ENCODE data around the gene SERGEF. TPM values are rescaled to one million over a fixed set of nuclear protein-coding genes. Genes with fewer than 3 reads are reported as not detected.

SERGEF gene
- polyA plus RNA-seq, 1 experiment, result 18.1 TPM

DNA sequence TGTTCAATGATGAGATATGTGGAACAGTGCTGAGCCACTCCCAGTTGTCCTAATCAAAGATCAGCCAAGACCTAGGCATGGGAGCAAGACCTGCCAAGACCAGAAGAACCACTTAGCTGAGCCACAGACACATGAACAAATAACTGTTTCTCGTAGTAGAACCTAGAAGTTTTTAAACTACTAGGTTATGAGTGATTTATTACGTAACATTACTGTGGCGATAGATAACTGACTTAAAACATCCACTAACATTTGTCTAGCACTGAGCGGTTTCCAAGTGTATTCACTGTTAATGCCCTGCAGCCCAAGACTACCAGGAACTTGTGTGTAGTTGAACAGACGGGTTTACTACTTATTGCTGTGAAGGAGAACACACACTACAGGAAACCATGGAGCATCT, 120.4 kb downstream of the SERGEF start:
- ChIA-PET CTCF (no interaction called here), POLR2A (no interaction called here)
- TF ChIP-seq, protein P1, sequence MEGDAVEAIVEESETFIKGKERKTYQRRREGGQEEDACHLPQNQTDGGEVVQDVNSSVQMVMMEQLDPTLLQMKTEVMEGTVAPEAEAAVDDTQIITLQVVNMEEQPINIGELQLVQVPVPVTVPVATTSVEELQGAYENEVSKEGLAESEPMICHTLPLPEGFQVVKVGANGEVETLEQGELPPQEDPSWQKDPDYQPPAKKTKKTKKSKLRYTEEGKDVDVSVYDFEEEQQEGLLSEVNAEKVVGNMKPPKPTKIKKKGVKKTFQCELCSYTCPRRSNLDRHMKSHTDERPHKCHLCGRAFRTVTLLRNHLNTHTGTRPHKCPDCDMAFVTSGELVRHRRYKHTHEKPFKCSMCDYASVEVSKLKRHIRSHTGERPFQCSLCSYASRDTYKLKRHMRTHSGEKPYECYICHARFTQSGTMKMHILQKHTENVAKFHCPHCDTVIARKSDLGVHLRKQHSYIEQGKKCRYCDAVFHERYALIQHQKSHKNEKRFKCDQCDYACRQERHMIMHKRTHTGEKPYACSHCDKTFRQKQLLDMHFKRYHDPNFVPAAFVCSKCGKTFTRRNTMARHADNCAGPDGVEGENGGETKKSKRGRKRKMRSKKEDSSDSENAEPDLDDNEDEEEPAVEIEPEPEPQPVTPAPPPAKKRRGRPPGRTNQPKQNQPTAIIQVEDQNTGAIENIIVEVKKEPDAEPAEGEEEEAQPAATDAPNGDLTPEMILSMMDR (IDR thresholded peaks at IDR 0.05; ENCODE audit: low read depth, low read length), result no peak
- Histone ChIP-seq H3K4me3 (ENCODE audit: low read depth, low read length) (no peak overlapping the region), H3K27ac (ENCODE audit: low read depth, low read length) (no peak overlapping the region), H3K27me3 (ENCODE audit: control insufficient read depth, insufficient read depth, low read length) (no peaks in the 10 kb centered on the region), H3K9me3 (ENCODE audit: control insufficient read depth, insufficient read depth, low read length) (no peaks in the 10 kb centered on the region)
- no peak for DNase-seq (ENCODE audit: low read depth, low spot score)

DNA sequence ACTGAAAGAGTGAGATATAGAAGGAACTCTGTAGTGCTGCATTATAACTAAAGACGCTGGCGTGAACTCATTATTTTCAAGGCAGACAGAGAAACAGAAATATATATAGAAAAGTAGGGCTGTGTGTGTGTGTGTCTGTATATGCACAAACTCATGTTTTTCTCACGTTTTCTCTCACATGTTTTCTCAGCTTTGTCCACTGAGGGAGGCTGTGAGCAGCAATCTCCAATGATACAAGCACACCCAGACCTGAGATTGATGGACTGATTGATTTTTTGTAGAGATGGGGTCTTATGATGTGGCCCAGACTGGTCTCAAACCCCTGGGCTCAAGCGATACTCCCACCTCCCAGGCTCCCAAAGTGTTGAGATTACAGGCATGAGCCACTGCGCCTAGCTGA, 122.5 kb downstream of the SERGEF start:
- TF ChIP-seq, protein P1 (IDR thresholded peaks at IDR 0.05; ENCODE audit: low read depth, low read length), result peak; percentile 40
- no peaks in the 10 kb centered on the region for H3K9me3 ChIP-seq (ENCODE audit: control insufficient read depth, insufficient read depth, low read length)

DNA sequence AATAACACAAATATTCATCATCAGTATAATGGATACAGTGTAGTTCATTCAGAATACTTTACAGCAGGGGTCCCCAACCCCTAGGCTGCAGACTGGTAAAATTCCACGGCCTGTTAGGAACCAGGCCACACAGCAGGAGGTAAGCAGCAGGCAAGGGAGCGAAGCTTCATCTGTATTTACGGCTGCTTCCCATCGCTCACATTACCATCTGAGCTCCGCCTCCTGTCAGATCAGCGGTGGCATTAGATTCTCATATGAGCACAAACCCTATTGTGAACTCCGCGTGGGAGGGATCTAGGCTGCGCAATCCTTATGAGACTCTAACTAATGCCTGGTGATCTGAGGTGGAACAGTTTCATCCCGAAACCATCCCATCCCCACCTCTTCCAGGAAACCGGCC, 125.1 kb downstream of the SERGEF start:
- CTCF ChIA-PET, result no interaction called here
- POLR2A ChIA-PET, result no interaction called here
- no peak for DNase-seq (ENCODE audit: low read depth, low spot score)

More for the DNA sequence above, 122.5 kb downstream of the SERGEF start:
- ChIA-PET CTCF (interaction anchor here (0.6 to 2.7 kb wide), 7 partner anchors 10 to 363 kb away, joined by 3 to 9 read pairs (median 3); no protein-coding TSS in a partner anchor), POLR2A (interaction anchor here (0.6 kb wide), 1 partner anchor 45 kb away, joined by 3 read pairs; no protein-coding TSS in a partner anchor)
- DNase-seq (ENCODE audit: low read depth, low spot score), result no peak
- Histone ChIP-seq H3K27me3 (ENCODE audit: control insufficient read depth, insufficient read depth, low read length) (no peaks in the 10 kb centered on the region), H3K27ac (ENCODE audit: low read depth, low read length) (no peak overlapping the region), H3K4me3 (ENCODE audit: low read depth, low read length) (no peak overlapping the region)

DNA sequence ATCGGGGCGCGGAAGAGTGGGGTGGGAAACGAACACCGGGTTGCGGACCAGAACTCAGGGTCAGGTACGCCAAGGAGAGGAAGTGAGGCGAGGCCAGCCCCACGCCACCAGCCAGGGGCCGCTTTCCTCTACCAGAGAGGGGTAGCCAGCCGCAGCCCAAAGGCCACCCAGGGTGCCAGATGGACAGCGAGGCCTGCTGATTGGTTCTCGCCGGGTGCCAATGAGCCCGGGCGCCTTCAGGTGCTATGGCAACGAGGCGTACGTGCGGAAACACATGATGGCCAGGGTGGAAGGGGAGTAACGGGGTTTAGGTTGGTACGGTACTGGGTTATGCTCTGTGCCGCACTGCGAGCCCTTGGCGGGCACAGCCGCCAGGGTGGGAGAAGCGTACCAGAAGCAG, 128.9 kb downstream of the SERGEF start:
- Histone ChIP-seq H3K27ac (ENCODE audit: low read depth, low read length) (no peak overlapping the region), H3K4me3 (ENCODE audit: low read depth, low read length) (no peak overlapping the region), H3K27me3 (ENCODE audit: control insufficient read depth, insufficient read depth, low read length) (no peaks in the 10 kb centered on the region), H3K9me3 (ENCODE audit: control insufficient read depth, insufficient read depth, low read length) (no peaks in the 10 kb centered on the region)
- TF ChIP-seq, protein P1 (IDR thresholded peaks at IDR 0.05; ENCODE audit: low read depth, low read length), result no peak
- ChIA-PET POLR2A (no interaction called here), CTCF (interaction anchor here (1.4 kb wide), 1 partner anchor 153 kb away, joined by 5 read pairs; no protein-coding TSS in a partner anchor)
- no peak for DNase-seq (ENCODE audit: low read depth, low spot score)

More for the DNA sequence above, 125.1 kb downstream of the SERGEF start:
- Histone ChIP-seq H3K4me3 (ENCODE audit: low read depth, low read length) (no peak overlapping the region), H3K27ac (ENCODE audit: low read depth, low read length) (no peak overlapping the region), H3K27me3 (ENCODE audit: control insufficient read depth, insufficient read depth, low read length) (no peaks in the 10 kb centered on the region), H3K9me3 (ENCODE audit: control insufficient read depth, insufficient read depth, low read length) (no peaks in the 10 kb centered on the region)
- TF ChIP-seq, protein P1 (IDR thresholded peaks at IDR 0.05; ENCODE audit: low read depth, low read length), result no peak

DNA sequence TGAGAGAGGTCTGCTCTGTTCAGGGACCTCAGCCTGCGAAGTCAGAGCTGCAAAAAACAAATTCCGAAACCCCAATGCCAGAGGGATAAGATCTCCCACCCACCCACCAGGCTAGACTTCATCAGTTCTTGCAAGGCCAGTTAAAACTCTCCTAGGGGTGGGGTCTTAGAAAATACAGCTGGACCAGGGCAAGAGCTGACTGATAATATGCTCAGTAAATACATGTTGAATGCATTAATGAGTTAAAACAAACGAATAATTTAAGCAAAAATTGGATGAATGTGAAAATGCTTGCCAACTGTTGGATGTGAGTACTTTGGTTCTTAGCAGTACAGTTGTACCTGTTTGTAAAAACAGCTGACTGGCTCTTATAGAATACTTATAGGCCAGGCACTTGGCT, 129.8 kb downstream of the SERGEF start:
- TF ChIP-seq, protein P1 (IDR thresholded peaks at IDR 0.05; ENCODE audit: low read depth, low read length), result no peak
- ChIA-PET POLR2A (no interaction called here), CTCF (no interaction called here)

More for the DNA sequence above, 129.8 kb downstream of the SERGEF start:
- H3K27ac ChIP-seq (ENCODE audit: low read depth, low read length), result no peak overlapping the region
- H3K4me3 ChIP-seq (ENCODE audit: low read depth, low read length), result no peak overlapping the region
- H3K9me3 ChIP-seq (ENCODE audit: control insufficient read depth, insufficient read depth, low read length), result no peaks in the 10 kb centered on the region
- no peak for DNase-seq (ENCODE audit: low read depth, low spot score)
- no peaks in the 10 kb centered on the region for H3K27me3 ChIP-seq (ENCODE audit: control insufficient read depth, insufficient read depth, low read length)

All from AG04450 (cell line).